ENCODE measurements around the gene RNF212B.

DNA sequence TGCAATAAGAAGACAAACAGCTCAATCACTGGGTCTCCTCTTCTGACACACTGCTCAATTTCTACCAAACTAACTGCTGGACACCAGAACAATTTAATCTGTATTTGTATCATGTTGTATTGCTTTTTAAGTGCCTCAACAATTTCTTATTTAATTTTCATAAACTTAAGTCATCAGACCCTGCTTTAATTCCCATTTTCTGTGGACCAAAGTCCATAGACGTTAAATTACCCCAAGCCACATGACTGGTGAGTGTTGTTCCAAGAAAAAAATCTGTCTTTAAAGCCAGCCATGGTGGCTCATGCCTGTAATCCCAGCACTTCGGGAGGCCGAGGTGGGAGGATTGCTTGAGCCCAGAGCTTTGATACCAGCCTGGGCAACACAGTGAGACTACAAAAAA is 39.5 kb downstream of the RNF212B start:
- TF ChIP-seq CTCF (IDR thresholded peaks at IDR 0.05) = no peak
- no peak for TF ChIP-seq POLR2AphosphoS5 (IDR thresholded peaks at IDR 0.05)
- TF ChIP-seq POLR2A (IDR thresholded peaks at IDR 0.05) = no peak
